HG03469 (cell line): ENCODE measurements around the gene MSH3.
A peak's percentile ranks its signal among the peaks of the same experiment; 100 is the strongest.
"Not testable (repeated sequence)": the region's sequence is repeated elsewhere in the genome, so short reads cannot be mapped to it uniquely, and the experiment has no call there.

Experiments
- ATAC-seq: cut with Tn5 transposase; IDR thresholded peaks from one replicate; pipeline ENCODE4 v1.9.1; 2021; ENCODE audit warnings: mild to moderate bottlenecking, moderate library complexity, moderate number of reproducible peaks; ENCODE audit not compliant: unreplicated experiment

MSH3 gene

GRCh38 chr5:80655231-80655774 is 851 bp downstream of the MSH3 start:
- ATAC-seq = no peak

GRCh38 chr5:80656425-80656824 is 2.0 kb downstream of the MSH3 start:
- ATAC-seq = no peak

- ATAC-seq = no peak
Observed at GRCh38 chr5:80659106-80659505, 4.7 kb downstream of the MSH3 start.

GRCh38 chr5:80660661-80661060 is 6.2 kb downstream of the MSH3 start:
- ATAC-seq = not testable (repeated sequence)

GRCh38 chr5:80662108-80662507 is 7.7 kb downstream of the MSH3 start:
- no peak for ATAC-seq

- no peak for ATAC-seq
Observed at GRCh38 chr5:80665057-80665456, 10.6 kb downstream of the MSH3 start.

- no peak for ATAC-seq
Observed at GRCh38 chr5:80667384-80667783, 12.9 kb downstream of the MSH3 start.

- peak; percentile 58 for ATAC-seq
Observed at GRCh38 chr5:80668016-80668969, 13.8 kb downstream of the MSH3 start.

- ATAC-seq = no peak
Observed at GRCh38 chr5:80672140-80672736, 17.8 kb downstream of the MSH3 start.

- ATAC-seq = no peak
Observed at GRCh38 chr5:80676706-80677105, 22.3 kb downstream of the MSH3 start.

- ATAC-seq = no peak
Observed at GRCh38 chr5:80686757-80687156, 32.3 kb downstream of the MSH3 start.

GRCh38 chr5:80688648-80689420 is 34.4 kb downstream of the MSH3 start:
- no peak for ATAC-seq

- no peak for ATAC-seq
Observed at GRCh38 chr5:80689627-80690026, 35.2 kb downstream of the MSH3 start.

GRCh38 chr5:80695666-80696065 is 41.2 kb downstream of the MSH3 start:
- ATAC-seq = no peak

GRCh38 chr5:80696450-80696849 is 42.0 kb downstream of the MSH3 start:
- no peak for ATAC-seq

- ATAC-seq = no peak
Observed at GRCh38 chr5:80697100-80697499, 42.6 kb downstream of the MSH3 start.

- no peak for ATAC-seq
Observed at GRCh38 chr5:80698369-80698768, 43.9 kb downstream of the MSH3 start.

- ATAC-seq = no peak
Observed at GRCh38 chr5:80701597-80701996, 47.1 kb downstream of the MSH3 start.

GRCh38 chr5:80703291-80703690 is 48.8 kb downstream of the MSH3 start:
- ATAC-seq = no peak

GRCh38 chr5:80703747-80704146 is 49.3 kb downstream of the MSH3 start:
- ATAC-seq = no peak

GRCh38 chr5:80704221-80704620 is 49.8 kb downstream of the MSH3 start:
- no peak for ATAC-seq
